Type B pancreatic cell (in vitro differentiated cells): Measurements from ENCODE around the gene NOL8. TPM values are rescaled to one million over a fixed set of nuclear protein-coding genes. Genes with fewer than 3 reads are reported as not detected.

ENCODE experiments used
- DNase-seq: peaks from one replicate; pipeline ENCODE4 v3.0.0; 2021; ENCODE audit warnings: mixed read lengths; ENCODE audit not compliant: unreplicated experiment; ENCODE audit errors: extremely low spot score
- H3K27ac Mint-ChIP-seq: 2 replicates; pipeline ENCODE4 v1.8.0; 2021; ENCODE audit warnings: mild to moderate bottlenecking, mixed read lengths
- H3K27me3 Mint-ChIP-seq: 2 replicates; pipeline ENCODE4 v1.8.0; 2021; ENCODE audit warnings: mixed read lengths
- H3K36me3 Mint-ChIP-seq: 2 replicates; pipeline ENCODE4 v1.8.0; 2021; ENCODE audit warnings: mixed read lengths
- H3K4me1 Mint-ChIP-seq: one replicate; pipeline ENCODE4 v1.8.0; 2021; ENCODE audit warnings: mixed read lengths; ENCODE audit not compliant: unreplicated experiment
- H3K4me3 Mint-ChIP-seq: 2 replicates; pipeline ENCODE4 v1.8.0; 2021; ENCODE audit warnings: mild to moderate bottlenecking, mixed read lengths
- H3K9me3 Mint-ChIP-seq: 2 replicates; pipeline ENCODE4 v1.8.0; 2021; ENCODE audit warnings: mixed read lengths
- total RNA-seq: library from RNA; stranded (reverse); gene quantifications from 2 replicates; pipeline ENCODE4 v1.2.1, GENCODE V29; 2021; ENCODE audit warnings: low replicate concordance
- TF ChIP-seq, protein P1 (sequence below): fragments of 200-600 bp; sonication (generic); conservative IDR thresholded peaks from 2 replicates; pipeline ENCODE4 v1.5.0; 2021; ENCODE audit warnings: antibody characterized with exemption, mild to moderate bottlenecking

Gene NOL8
- total RNA-seq, 1 donor from 2014 or later, result 41.0 TPM

DNA sequence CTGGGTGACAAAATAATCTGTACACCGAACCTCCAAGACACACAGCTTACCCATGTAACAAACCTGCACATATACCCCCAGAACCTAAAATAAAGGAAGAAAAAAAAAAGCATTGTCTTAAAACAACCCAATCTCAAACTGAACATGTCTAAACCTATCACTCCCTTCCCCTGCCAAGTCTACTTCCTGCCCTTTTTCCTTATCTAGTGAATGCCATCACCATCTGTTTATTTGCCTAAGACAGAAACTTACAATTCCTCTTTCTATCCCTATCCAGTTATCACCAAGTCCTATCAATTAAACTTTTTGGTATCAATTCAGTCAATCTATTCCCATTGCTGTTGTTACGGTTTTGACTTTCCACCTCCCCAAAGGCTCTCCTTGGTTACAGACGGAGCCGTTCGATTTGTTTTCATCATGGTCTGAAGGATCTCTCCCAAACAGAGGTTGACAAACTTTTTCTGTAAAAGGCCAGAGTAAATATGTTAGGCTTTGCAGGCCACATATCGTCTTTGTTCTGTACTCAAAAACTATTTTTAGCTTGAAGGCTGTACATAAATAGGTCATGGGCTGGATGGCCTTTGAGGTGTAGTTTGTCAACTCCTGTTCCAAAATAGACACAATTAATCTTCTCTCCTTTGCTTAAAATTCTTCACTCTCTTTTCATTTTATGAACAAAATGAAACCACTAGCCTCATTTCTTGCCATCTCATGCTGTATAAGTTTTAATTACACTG is 12.1 kb downstream of the NOL8 start:
- peaks cover 42% of the 10 kb centered on the region for H3K36me3 Mint-ChIP-seq
- H3K27ac Mint-ChIP-seq, result no peak overlapping the region
- H3K4me1 Mint-ChIP-seq, result no peaks in the 10 kb centered on the region
- H3K9me3 Mint-ChIP-seq, result no peaks in the 10 kb centered on the region
- TF ChIP-seq, protein P1, sequence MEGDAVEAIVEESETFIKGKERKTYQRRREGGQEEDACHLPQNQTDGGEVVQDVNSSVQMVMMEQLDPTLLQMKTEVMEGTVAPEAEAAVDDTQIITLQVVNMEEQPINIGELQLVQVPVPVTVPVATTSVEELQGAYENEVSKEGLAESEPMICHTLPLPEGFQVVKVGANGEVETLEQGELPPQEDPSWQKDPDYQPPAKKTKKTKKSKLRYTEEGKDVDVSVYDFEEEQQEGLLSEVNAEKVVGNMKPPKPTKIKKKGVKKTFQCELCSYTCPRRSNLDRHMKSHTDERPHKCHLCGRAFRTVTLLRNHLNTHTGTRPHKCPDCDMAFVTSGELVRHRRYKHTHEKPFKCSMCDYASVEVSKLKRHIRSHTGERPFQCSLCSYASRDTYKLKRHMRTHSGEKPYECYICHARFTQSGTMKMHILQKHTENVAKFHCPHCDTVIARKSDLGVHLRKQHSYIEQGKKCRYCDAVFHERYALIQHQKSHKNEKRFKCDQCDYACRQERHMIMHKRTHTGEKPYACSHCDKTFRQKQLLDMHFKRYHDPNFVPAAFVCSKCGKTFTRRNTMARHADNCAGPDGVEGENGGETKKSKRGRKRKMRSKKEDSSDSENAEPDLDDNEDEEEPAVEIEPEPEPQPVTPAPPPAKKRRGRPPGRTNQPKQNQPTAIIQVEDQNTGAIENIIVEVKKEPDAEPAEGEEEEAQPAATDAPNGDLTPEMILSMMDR, result no peak
- no peak overlapping the region for H3K4me3 Mint-ChIP-seq
- no peak for DNase-seq
- H3K27me3 Mint-ChIP-seq, result no peaks in the 10 kb centered on the region

DNA sequence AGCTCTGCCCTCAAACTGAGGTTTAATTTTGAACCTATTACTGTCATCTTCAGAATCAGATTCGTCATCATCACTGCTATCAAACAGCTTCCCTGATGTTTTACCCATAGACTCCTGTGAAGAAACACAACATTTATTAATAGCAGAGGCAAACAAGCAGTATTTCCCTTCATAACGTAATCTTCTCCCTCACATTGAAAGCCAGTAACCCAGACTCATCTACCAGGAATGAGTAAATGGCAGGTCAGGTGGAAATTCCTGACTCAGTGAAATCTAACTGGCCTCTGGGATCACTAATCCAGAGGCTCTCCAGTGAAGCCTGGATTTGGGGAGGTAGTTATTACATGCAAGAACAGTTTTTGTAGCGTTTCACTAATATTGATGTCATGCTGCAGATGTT is 14.6 kb downstream of the NOL8 start:
- H3K36me3 Mint-ChIP-seq, result peaks cover 43% of the 10 kb centered on the region

DNA sequence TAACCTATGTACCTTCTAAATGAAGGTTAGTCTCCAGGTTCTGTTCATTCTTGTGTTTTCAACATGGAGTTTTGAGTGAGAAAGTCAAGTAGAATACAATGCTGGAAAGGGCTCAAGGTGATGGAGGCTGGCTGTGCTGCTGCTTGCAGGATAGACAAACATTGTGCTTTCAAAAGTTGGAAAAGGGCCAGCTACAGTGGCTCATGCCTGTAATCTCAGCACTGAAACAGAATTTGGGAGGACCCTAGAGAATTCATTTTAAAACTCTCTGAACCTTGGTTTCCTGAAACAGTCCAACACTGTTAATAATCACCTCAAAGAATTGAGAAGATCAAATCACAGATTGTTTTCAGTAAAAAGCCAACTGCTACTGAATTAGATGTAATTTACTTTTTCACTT is 16.3 kb downstream of the NOL8 start:
- no peak overlapping the region for H3K27ac Mint-ChIP-seq
- no peaks in the 10 kb centered on the region for H3K9me3 Mint-ChIP-seq
- no peak overlapping the region for H3K4me3 Mint-ChIP-seq
- no peak for DNase-seq
- no peaks in the 10 kb centered on the region for H3K4me1 Mint-ChIP-seq
- no peaks in the 10 kb centered on the region for H3K27me3 Mint-ChIP-seq
- TF ChIP-seq, protein P1, result no peak
- peaks cover 45% of the 10 kb centered on the region for H3K36me3 Mint-ChIP-seq

More for the DNA sequence above, 14.6 kb downstream of the NOL8 start:
- DNase-seq, result no peak
- H3K27ac Mint-ChIP-seq, result no peak overlapping the region
- H3K4me3 Mint-ChIP-seq, result no peak overlapping the region
- TF ChIP-seq, protein P1, result no peak
- H3K4me1 Mint-ChIP-seq, result no peaks in the 10 kb centered on the region
- H3K27me3 Mint-ChIP-seq, result no peaks in the 10 kb centered on the region
- no peaks in the 10 kb centered on the region for H3K9me3 Mint-ChIP-seq

DNA sequence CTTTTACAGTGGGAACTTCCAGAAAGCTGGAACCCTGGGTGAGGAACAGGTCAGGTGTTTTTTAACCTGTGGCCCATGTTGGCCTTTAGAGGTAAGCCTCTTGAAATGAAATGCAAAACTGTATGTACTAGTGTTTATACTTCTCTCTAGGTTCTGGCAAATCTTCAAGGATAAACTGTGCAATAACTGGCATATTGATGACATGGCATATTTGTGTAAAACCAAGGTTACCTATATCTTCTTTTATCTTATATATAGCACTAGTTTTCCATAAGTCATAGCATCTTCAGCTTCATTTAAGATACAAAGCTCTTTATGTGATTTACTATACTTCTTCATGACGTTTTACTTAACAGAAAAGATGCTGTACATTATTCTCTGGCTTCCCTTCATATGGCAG is 24.2 kb downstream of the NOL8 start:
- Mint-ChIP-seq H3K9me3 (no peaks in the 10 kb centered on the region), H3K4me3 (no peak overlapping the region), H3K4me1 (no peaks in the 10 kb centered on the region), H3K36me3 (peaks cover 13% of the 10 kb centered on the region), H3K27me3 (no peaks in the 10 kb centered on the region), H3K27ac (no peak overlapping the region)
- DNase-seq, result no peak
- TF ChIP-seq, protein P1, result no peak

DNA sequence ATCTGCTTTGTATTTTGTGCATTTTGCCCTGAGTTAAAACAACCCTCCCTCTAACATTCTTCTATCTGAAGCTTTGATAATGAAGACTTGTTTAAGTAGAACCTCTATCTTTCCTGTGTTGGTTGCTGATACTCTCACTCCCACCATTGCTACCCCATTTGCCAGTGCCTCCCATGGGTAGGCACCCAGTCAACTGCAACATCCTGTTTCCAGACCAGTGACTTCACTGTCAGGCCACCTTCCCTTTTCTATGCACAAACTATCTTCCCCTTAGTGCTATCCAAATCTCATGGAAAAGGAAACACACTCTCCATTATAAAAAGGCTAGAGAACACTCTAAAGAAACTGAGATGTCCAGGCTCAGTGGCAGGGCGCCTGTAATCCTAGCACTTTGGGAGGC is 26.0 kb downstream of the NOL8 start:
- Mint-ChIP-seq H3K36me3 (peaks cover 8% of the 10 kb centered on the region), H3K4me1 (peaks cover 12% of the 10 kb centered on the region), H3K4me3 (no peak overlapping the region), H3K9me3 (no peaks in the 10 kb centered on the region), H3K27me3 (no peaks in the 10 kb centered on the region), H3K27ac (no peak overlapping the region)
- TF ChIP-seq, protein P1, result no peak
- DNase-seq, result no peak
